Hematopoietic multipotent progenitor cell treated with erythropoietin and hydrocortisone succinate and interleukin-3 and kit ligand, for 8 days (in vitro differentiated cells): ENCODE results near the gene MUC5B.

ENCODE experiments used
- DNase-seq: peaks from one replicate; pipeline ENCODE4 v3.0.0-alpha.2; 2015

Gene MUC5B

GRCh38 chr11:1302041-1302460 is 79.2 kb downstream of the MUC5B start:
- no peak for DNase-seq

GRCh38 chr11:1302461-1303125 is 79.7 kb downstream of the MUC5B start:
- no peak for DNase-seq

- DNase-seq, result no peak
Observed at GRCh38 chr11:1303126-1303821, 80.4 kb downstream of the MUC5B start.

GRCh38 chr11:1303973-1304372 is 81.1 kb downstream of the MUC5B start:
- DNase-seq, result no peak

- peak; percentile 64 for DNase-seq
Observed at GRCh38 chr11:1304380-1304779, 81.5 kb downstream of the MUC5B start.

GRCh38 chr11:1305063-1305495 is 82.2 kb downstream of the MUC5B start:
- DNase-seq, result no peak

- no peak for DNase-seq
Observed at GRCh38 chr11:1305501-1306056, 82.7 kb downstream of the MUC5B start.

GRCh38 chr11:1306186-1307162 is 83.6 kb downstream of the MUC5B start:
- DNase-seq, result no peak

GRCh38 chr11:1307163-1307870 is 84.5 kb downstream of the MUC5B start:
- DNase-seq, result no peak

GRCh38 chr11:1307998-1308742 is 85.3 kb downstream of the MUC5B start:
- peak; percentile 18 for DNase-seq

GRCh38 chr11:1308743-1309497 is 86.1 kb downstream of the MUC5B start:
- DNase-seq, result no peak

GRCh38 chr11:1309498-1310317 is 86.8 kb downstream of the MUC5B start, which contains the start of gene TOLLIP:
TOLLIP (minus strand) TSS chr11:1309632; CDS start chr11:1309498, 134 bp downstream.
- DNase-seq, result peak; percentile 92

- DNase-seq, result peak; percentile 8
Observed at GRCh38 chr11:1310318-1310687, 87.4 kb downstream of the MUC5B start.

GRCh38 chr11:1310772-1311468 is 88.1 kb downstream of the MUC5B start:
- peak; percentile 44 for DNase-seq
